TTC549 (cell line): Measurements from ENCODE around the gene CELF4.

ENCODE experiments used
- FAIRE-seq: peaks from 2 replicates; lab custom pipeline; 2012; peaks lifted over from hg19 to GRCh38; lab: Jason Lieb, UNC

The CELF4 gene

GRCh38 chr18:37492952-37493351 lies 72.6 kb downstream of the CELF4 start:
- FAIRE-seq, result no peak

GRCh38 chr18:37491526-37491925 lies 74.1 kb downstream of the CELF4 start:
- FAIRE-seq, result no peak

- no peak for FAIRE-seq
These were observed 75.6 kb downstream of the CELF4 start for GRCh38 chr18:37489998-37490397.

- FAIRE-seq, result no peak
These were observed 76.6 kb downstream of the CELF4 start for GRCh38 chr18:37489011-37489410.

- FAIRE-seq, result no peak
These were observed 78.2 kb downstream of the CELF4 start for GRCh38 chr18:37487400-37487867.

GRCh38 chr18:37486848-37487247 lies 78.8 kb downstream of the CELF4 start:
- FAIRE-seq, result no peak

GRCh38 chr18:37484983-37485834 lies 80.4 kb downstream of the CELF4 start:
- FAIRE-seq, result no peak

GRCh38 chr18:37483984-37484819 lies 81.4 kb downstream of the CELF4 start:
- FAIRE-seq, result no peak

- no peak for FAIRE-seq
These were observed 82.2 kb downstream of the CELF4 start for GRCh38 chr18:37483221-37483971.

GRCh38 chr18:37482433-37482832 lies 83.2 kb downstream of the CELF4 start:
- no peak for FAIRE-seq

GRCh38 chr18:37482002-37482401 lies 83.6 kb downstream of the CELF4 start:
- FAIRE-seq, result no peak

- no peak for FAIRE-seq
These were observed 84.1 kb downstream of the CELF4 start for GRCh38 chr18:37481491-37481890.

GRCh38 chr18:37481072-37481471 lies 84.5 kb downstream of the CELF4 start:
- FAIRE-seq, result no peak

GRCh38 chr18:37476611-37477295 lies 88.8 kb downstream of the CELF4 start:
- FAIRE-seq, result no peak

- no peak for FAIRE-seq
These were observed 89.4 kb downstream of the CELF4 start for GRCh38 chr18:37476182-37476581.

GRCh38 chr18:37473195-37473840 lies 92.3 kb downstream of the CELF4 start:
- no peak for FAIRE-seq

GRCh38 chr18:37471637-37472036 lies 94.0 kb downstream of the CELF4 start:
- no peak for FAIRE-seq

GRCh38 chr18:37470986-37471385 lies 94.6 kb downstream of the CELF4 start:
- FAIRE-seq, result no peak

- FAIRE-seq, result no peak
These were observed 98.5 kb downstream of the CELF4 start for GRCh38 chr18:37467002-37467662.

- FAIRE-seq, result no peak
These were observed 99.6 kb downstream of the CELF4 start for GRCh38 chr18:37465958-37466357.

GRCh38 chr18:37464257-37464656 lies 101.3 kb downstream of the CELF4 start:
- no peak for FAIRE-seq
